GM21528 (cell line): ENCODE data around the gene ZNF679.
A peak's percentile ranks its signal among the peaks of the same experiment; 100 is the strongest.
"Not testable (repeated sequence)": the region's sequence is repeated elsewhere in the genome, so short reads cannot be mapped to it uniquely, and the experiment has no call there.

Source experiments
- ATAC-seq: cut with Tn5 transposase; IDR thresholded peaks from one replicate; pipeline ENCODE4 v1.9.1; 2021; ENCODE audit warnings: mild to moderate bottlenecking, moderate library complexity; ENCODE audit not compliant: unreplicated experiment, low FRiP score

The ZNF679 gene

GRCh38 chr7:64308016-64308270 lies 79.7 kb downstream of the ZNF679 start:
- ATAC-seq = no peak

GRCh38 chr7:64310426-64310825 lies 82.2 kb downstream of the ZNF679 start:
- no peak for ATAC-seq

GRCh38 chr7:64312826-64313225 lies 84.6 kb downstream of the ZNF679 start:
- no peak for ATAC-seq

- ATAC-seq = peak; percentile 100
These were observed 85.6 kb downstream of the ZNF679 start, which contains the start of gene ZNF736 for GRCh38 chr7:64313740-64314491. ZNF736 (plus strand) TSS chr7:64313961; CDS start chr7:64314151, 190 bp downstream.

- ATAC-seq = no peak
These were observed 86.3 kb downstream of the ZNF679 start for GRCh38 chr7:64314566-64314965.

- not testable (repeated sequence) for ATAC-seq
These were observed 87.9 kb downstream of the ZNF679 start for GRCh38 chr7:64316031-64316742.
